PC-9 (cell line): ENCODE results near the gene B3GNT2.

ENCODE experiments used
- EZH2 ChIP-seq: fragments of 200-600 bp; sonication (generic); IDR thresholded peaks from 2 replicates; pipeline ENCODE4 v1.8.0; 2017; ENCODE audit warnings: antibody characterized with exemption, low read depth
- TF ChIP-seq, protein P1 (sequence below): fragments of 200-600 bp; sonication (generic); conservative IDR thresholded peaks from 2 replicates; pipeline ENCODE4 v1.6.1; 2017; ENCODE audit warnings: mixed run types, antibody characterized with exemption, mild to moderate bottlenecking, moderate library complexity

- no peak for TF ChIP-seq EZH2
- TF ChIP-seq, protein P1, sequence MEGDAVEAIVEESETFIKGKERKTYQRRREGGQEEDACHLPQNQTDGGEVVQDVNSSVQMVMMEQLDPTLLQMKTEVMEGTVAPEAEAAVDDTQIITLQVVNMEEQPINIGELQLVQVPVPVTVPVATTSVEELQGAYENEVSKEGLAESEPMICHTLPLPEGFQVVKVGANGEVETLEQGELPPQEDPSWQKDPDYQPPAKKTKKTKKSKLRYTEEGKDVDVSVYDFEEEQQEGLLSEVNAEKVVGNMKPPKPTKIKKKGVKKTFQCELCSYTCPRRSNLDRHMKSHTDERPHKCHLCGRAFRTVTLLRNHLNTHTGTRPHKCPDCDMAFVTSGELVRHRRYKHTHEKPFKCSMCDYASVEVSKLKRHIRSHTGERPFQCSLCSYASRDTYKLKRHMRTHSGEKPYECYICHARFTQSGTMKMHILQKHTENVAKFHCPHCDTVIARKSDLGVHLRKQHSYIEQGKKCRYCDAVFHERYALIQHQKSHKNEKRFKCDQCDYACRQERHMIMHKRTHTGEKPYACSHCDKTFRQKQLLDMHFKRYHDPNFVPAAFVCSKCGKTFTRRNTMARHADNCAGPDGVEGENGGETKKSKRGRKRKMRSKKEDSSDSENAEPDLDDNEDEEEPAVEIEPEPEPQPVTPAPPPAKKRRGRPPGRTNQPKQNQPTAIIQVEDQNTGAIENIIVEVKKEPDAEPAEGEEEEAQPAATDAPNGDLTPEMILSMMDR = no peak
These were observed 42.3 kb downstream of the B3GNT2 start for GRCh38 chr2:62238236-62238635.
